T47D (cell line): ENCODE measurements around the gene PEX5.

Experiments used
- DNase-seq, 2 experiments: peaks; one replicate each; pipeline versions ENCODE4 v3.0.0 to v3.0.0-alpha.2; 2011 to 2012; ENCODE audit warnings: low read depth in 1 of 2, low spot score in 1 of 2
- JUND ChIP-seq: IDR thresholded peaks from 2 replicates; pipeline ENCODE4 v1.6.1; 2012; ENCODE audit warnings: low read depth
- in situ Hi-C: cut with HindIII; loops from 2 replicates; pipeline ENCODE4 v1.10.0; 2016; ENCODE audit warnings: low sequenced_read_pairs, low pct_unique_long_range_greater_than_20kb

The PEX5 gene

GRCh38 chr12:7189398-7190267, at the start of gene PEX5:
PEX5 (plus strand) TSS chr12:7189686; CDS start chr12:7190378, 692 bp downstream.
- no peak for TF ChIP-seq JUND
- in situ Hi-C loops: no loop called here
- DNase-seq: peak; percentile 35 to 87

- TF ChIP-seq JUND: no peak
- in situ Hi-C loops: no loop called here
- DNase-seq: no peak
Observed at GRCh38 chr12:7141351-7142005, 48.0 kb upstream of the PEX5 start.

DNA sequence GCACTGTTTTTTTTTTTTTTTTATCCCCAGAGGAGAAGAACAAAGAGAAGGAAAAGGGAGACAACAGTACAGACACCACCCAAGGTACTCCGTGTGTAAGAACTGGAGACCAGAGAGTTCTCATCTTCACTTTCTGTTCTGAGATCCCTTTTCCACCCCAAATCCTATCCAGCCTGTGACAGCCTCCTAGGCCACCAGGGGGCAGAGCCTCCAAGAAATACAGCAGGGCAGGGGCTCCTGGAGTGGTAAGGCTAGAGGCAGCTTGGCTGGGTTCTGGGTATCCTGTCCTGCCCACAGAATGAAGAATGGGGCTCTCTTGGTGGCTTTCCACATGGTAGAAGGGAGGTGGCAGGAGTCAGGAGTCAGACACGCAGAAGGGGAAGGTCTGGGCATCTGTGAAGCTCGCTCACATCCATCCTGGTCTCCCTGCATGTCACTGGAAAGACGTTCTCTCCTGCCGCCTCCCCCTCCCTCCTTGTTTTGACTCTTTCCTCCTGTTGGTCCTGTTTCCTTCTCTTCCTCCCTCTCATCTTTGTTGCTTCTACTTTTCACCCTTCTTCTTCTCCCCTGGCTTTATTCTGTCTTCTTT, 47.3 kb upstream of the PEX5 start:
- peak in 1 of 2 experiments; percentile 32 for DNase-seq
- TF ChIP-seq JUND: no peak
- in situ Hi-C loops: no loop called here

- TF ChIP-seq JUND: no peak
- in situ Hi-C loops: no loop called here
- no peak for DNase-seq
Observed at GRCh38 chr12:7142809-7143465, 46.5 kb upstream of the PEX5 start.

GRCh38 chr12:7143564-7143963, 45.9 kb upstream of the PEX5 start:
- in situ Hi-C loops: no loop called here
- no peak for DNase-seq
- no peak for TF ChIP-seq JUND

DNA sequence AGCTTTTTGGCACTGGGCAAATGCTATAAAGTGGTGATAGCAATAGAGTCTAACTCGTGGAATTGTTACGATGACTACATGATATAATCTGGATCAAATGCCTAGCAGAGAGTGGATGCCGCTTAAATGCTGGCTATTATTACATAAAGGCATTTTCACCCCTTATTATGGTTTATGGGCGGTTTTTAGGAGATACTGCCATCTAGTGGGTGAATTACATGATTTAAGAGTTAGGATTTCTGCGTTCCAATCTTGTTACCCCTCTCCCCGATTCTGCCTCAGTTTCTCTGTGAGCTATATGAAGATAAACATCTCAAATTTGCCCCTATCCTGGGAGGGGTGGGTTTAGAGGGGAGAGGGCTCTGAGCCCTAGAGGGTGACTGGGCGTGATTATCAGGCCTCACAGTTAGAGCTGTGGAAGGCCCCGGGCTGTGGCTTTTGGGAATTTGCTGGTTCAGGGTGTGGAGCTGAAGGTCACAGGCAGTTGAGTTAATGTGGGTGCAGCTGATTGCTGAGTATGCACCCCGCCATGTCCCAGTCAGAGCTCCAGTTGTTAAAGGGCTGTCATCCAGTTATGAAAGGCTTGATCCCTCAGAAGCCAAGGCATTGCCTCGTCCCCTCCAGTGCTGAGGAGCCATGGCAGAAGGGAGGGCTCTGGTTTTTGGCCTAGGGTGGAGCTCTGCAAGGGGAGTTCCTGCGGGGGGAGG, 44.9 kb upstream of the PEX5 start:
- DNase-seq: peak in 1 of 2 experiments; percentile 9
- no peak for TF ChIP-seq JUND
- in situ Hi-C loops: no loop called here

GRCh38 chr12:7145671-7146070, 43.8 kb upstream of the PEX5 start:
- in situ Hi-C loops: no loop called here
- no peak for DNase-seq
- TF ChIP-seq JUND: no peak

DNA sequence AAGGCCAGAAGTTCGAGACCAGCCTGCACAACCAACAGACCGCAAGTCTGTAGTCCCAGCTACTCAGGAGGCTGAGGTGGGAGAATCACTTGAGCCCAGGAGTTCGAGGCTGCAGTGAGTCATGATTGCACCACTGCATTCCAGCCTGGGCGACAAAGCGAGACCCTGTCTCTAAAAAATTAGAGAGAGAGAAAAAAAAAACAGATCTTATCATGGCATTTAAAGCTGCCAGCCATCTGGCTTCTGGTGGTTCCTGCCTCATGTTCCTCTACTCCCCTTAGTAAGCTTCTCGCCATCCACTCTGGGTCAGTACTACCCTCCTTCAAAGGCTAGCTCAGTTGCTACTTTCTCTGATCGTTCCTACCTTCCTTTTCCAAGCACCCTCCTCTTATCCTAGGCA, 43.3 kb upstream of the PEX5 start:
- no peak for DNase-seq
- in situ Hi-C loops: no loop called here
- no peak for TF ChIP-seq JUND

- no peak for DNase-seq
- in situ Hi-C loops: no loop called here
- no peak for TF ChIP-seq JUND
Observed at GRCh38 chr12:7146906-7147305, 42.6 kb upstream of the PEX5 start.

DNA sequence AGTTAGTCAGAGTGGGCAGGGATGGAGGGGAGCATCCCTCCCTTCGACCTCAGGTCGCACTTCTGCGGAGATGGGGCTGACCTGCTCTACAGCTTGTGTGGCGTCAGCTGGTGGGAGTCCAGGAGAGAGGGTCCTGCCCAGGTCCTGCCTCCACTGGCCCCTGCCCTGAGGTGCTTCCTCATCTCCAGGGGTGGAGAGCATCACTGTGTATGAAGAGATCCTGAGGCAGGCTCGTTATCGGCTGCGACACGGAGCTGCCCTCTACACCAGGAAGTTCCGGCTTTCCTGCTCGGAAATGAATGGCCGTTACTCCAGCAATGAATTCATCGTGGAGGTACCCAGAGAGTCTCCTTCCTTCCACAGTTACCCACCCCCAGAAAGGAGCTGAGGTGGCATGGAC, 39.1 kb upstream of the PEX5 start:
- no peak for TF ChIP-seq JUND
- no peak for DNase-seq
- in situ Hi-C loops: no loop called here

DNA sequence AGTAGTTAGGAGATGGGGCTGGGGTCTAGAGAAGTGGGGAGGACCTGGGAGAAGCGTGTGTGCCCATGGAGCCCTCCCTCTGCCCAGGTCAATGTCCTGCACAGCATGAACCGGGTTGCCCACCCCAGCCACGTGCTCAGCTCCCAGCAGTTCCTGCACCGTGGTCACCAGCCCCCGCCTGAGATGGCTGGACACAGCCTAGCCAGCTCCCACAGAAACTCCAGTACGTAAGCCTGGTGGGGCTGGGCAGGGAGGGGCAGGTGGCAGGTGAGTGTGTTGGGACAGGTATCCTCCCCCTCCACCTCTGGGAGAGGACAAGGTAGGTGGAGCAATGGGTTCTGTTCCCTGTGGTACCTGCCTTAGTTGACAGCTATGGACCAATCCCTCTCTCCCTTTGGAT, 38.6 kb upstream of the PEX5 start:
- in situ Hi-C loops: no loop called here
- DNase-seq: no peak
- no peak for TF ChIP-seq JUND

- no peak for DNase-seq
- in situ Hi-C loops: no loop called here
- TF ChIP-seq JUND: no peak
Observed at GRCh38 chr12:7151532-7151931, 38.0 kb upstream of the PEX5 start.
